Astrocyte (in vitro differentiated cells and primary cell): ENCODE results near the gene CDON. TPM values are rescaled to one million over a fixed set of nuclear protein-coding genes. Genes with fewer than 3 reads are reported as not detected.

ENCODE experiments used
- DNase-seq: peaks from one replicate; pipeline ENCODE4 v3.0.0-alpha.2; 2010; ENCODE audit warnings: low read depth
- FAIRE-seq: peaks from 2 replicates; lab custom pipeline; 2011; peaks lifted over from hg19 to GRCh38; lab: Jason Lieb, UNC
- H2AFZ ChIP-seq: 2 replicates; pipeline ENCODE4 v1.6.0; 2012; ENCODE audit warnings: low read depth, low read length, inconsistent platforms
- H3K27ac ChIP-seq: 2 replicates; pipeline ENCODE4 v1.5.1; 2011; ENCODE audit warnings: low read depth, low read length, inconsistent platforms
- H3K27me3 ChIP-seq: 2 replicates; pipeline ENCODE4 v1.6.0; 2011; ENCODE audit warnings: low read length, inconsistent platforms; ENCODE audit not compliant: insufficient read depth
- H3K36me3 ChIP-seq: 2 replicates; pipeline ENCODE4 v1.5.1; 2011; ENCODE audit warnings: low read length, inconsistent platforms; ENCODE audit not compliant: insufficient read depth
- H3K4me1 ChIP-seq: 2 replicates; pipeline ENCODE4 v1.5.1; 2011; ENCODE audit warnings: low read length, inconsistent platforms; ENCODE audit not compliant: insufficient read depth
- H3K4me2 ChIP-seq: 2 replicates; pipeline ENCODE4 v1.6.0; 2012; ENCODE audit warnings: low read length, inconsistent platforms
- H3K4me3 ChIP-seq: 2 replicates; pipeline ENCODE4 v1.5.1; 2011; ENCODE audit warnings: low read depth, mild to moderate bottlenecking, low read length, inconsistent platforms; ENCODE audit not compliant: insufficient read depth
- H3K79me2 ChIP-seq: 2 replicates; pipeline ENCODE4 v1.6.0; 2012; ENCODE audit warnings: mild to moderate bottlenecking, low read length, inconsistent platforms; ENCODE audit not compliant: insufficient read depth
- H3K9ac ChIP-seq: 2 replicates; pipeline ENCODE4 v1.6.0; 2012; ENCODE audit warnings: mild to moderate bottlenecking, low read length, inconsistent platforms
- H3K9me3 ChIP-seq: 2 replicates; pipeline ENCODE4 v1.5.1; 2012; ENCODE audit warnings: low read depth, mild to moderate bottlenecking, low read length, inconsistent platforms; ENCODE audit not compliant: insufficient read depth
- H4K20me1 ChIP-seq: 2 replicates; pipeline ENCODE4 v1.6.0; 2012; ENCODE audit warnings: low read length, inconsistent platforms; ENCODE audit not compliant: insufficient read depth
- H3K27ac Mint-ChIP-seq: one replicate; pipeline ENCODE4 v1.8.0; 2021; ENCODE audit warnings: mild to moderate bottlenecking, mixed read lengths; ENCODE audit not compliant: unreplicated experiment
- H3K27me3 Mint-ChIP-seq: one replicate; pipeline ENCODE4 v1.8.0; 2021; ENCODE audit warnings: low read depth, mixed read lengths; ENCODE audit not compliant: unreplicated experiment
- H3K36me3 Mint-ChIP-seq: one replicate; pipeline ENCODE4 v1.8.0; 2021; ENCODE audit warnings: low read depth, mixed read lengths; ENCODE audit not compliant: unreplicated experiment
- H3K4me1 Mint-ChIP-seq: one replicate; pipeline ENCODE4 v1.8.0; 2021; ENCODE audit warnings: low read depth, mixed read lengths; ENCODE audit not compliant: unreplicated experiment
- H3K4me3 Mint-ChIP-seq: one replicate; pipeline ENCODE4 v1.8.0; 2021; ENCODE audit warnings: mild to moderate bottlenecking, moderate library complexity, mixed read lengths; ENCODE audit not compliant: unreplicated experiment
- H3K9me3 Mint-ChIP-seq: one replicate; pipeline ENCODE4 v1.8.0; 2021; ENCODE audit warnings: mild to moderate bottlenecking, mixed read lengths; ENCODE audit not compliant: unreplicated experiment
- CTCF ChIP-seq: IDR thresholded peaks from 2 replicates; pipeline ENCODE4 v1.5.1; 2011; ENCODE audit warnings: low read depth, mild to moderate bottlenecking, inconsistent platforms, low read length, moderate library complexity; ENCODE audit not compliant: insufficient read depth
- EZH2 ChIP-seq: IDR thresholded peaks from 2 replicates; pipeline ENCODE4 v1.6.1; 2012; ENCODE audit warnings: mild to moderate bottlenecking, low read length, inconsistent platforms; ENCODE audit not compliant: insufficient read depth
- total RNA-seq: library from RNA; stranded (reverse); gene quantifications from 2 replicates; pipeline ENCODE4 v1.2.1, GENCODE V29; 2021

The CDON gene
- total RNA-seq, 1 donor from 2014 or later, result 15.5 TPM

DNA sequence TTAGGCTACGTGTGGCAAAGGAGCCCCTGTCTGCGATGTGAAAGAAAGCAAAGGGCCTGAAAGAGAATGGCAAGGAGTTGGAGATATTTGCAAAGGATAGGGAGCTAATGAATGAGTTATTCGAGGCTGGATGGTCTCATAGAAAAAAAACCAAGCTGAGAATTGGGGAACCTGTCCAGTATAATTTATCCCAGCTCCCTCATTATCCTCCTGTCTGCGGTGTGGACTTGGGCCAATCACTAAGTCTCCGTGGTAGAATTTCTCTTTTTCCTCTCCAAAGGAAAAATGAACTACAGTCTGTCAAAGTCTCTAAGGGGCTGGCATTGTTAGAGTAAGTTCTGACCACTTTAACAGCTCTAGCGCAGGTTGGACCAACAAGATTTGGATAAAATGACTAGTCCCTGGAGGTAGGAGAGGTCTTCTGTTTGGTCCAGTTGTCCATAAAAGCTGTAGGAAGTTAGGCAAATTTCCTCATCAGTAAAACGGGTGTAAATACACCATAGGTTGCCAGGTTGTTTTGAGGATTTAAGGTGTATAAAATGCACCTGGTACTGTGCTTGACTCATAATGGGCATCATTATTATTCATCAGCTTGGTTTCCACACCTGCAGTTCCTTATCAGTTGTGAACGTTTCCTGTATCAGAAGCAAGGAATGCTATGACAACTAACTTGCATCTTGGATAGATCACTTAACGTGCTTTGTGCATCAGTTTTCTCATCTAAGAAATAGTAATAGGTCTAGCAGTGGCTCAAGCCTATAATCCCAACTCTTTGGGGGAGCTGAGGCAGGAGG lies 10.3 kb upstream of the CDON start:
- H4K20me1 ChIP-seq, result no peaks in the 10 kb centered on the region
- no peaks in the 10 kb centered on the region for H3K79me2 ChIP-seq
- peak; percentile 35 for DNase-seq
- no peaks in the 10 kb centered on the region for H3K9me3 Mint-ChIP-seq
- H3K36me3 ChIP-seq, result no peaks in the 10 kb centered on the region
- H3K4me1 Mint-ChIP-seq, result peaks cover 9% of the 10 kb centered on the region
- no peak for FAIRE-seq
- H3K9ac ChIP-seq, result no peak overlapping the region
- no peak overlapping the region for H2AFZ ChIP-seq
- peaks cover 6% of the 10 kb centered on the region for H3K4me1 ChIP-seq
- peaks cover 5% of the 10 kb centered on the region for H3K27me3 Mint-ChIP-seq
- H3K4me3 ChIP-seq, result no peak overlapping the region
- H3K4me3 Mint-ChIP-seq, result no peak overlapping the region
- H3K4me2 ChIP-seq, result peak overlapping the region; percentile 63
- no peak for TF ChIP-seq CTCF
- no peak for TF ChIP-seq EZH2
- H3K27ac ChIP-seq, result no peak overlapping the region
- no peaks in the 10 kb centered on the region for H3K36me3 Mint-ChIP-seq
- H3K27ac Mint-ChIP-seq, result peak overlapping the region; percentile 54
- H3K9me3 ChIP-seq, result no peaks in the 10 kb centered on the region
- no peaks in the 10 kb centered on the region for H3K27me3 ChIP-seq

DNA sequence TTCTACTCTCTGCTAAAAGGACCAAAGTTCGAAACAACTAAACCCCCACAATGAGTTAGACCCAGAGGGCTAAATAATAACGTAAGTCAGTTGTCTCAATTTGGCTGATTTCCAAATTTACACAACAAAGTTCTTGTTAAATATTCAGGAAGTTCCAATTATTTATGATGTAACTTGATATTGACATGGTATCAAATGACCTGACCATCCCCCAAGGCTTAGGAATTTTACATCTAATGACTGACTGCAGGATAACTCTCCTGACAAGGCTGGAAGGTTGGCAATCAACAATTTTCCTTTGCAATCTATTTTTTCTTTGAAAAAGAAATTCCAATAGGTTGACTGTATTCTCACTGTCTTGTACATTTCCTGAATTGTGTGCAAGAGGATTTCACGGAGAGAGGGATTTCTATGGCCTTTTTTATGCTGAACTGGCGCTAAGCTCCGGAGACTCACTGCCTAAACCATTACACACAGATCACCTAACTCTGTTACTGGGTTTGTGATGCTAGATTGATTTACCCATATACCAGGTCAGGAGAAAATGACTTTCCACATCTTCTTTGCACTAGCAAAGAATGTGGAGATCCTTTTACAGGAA lies 9.6 kb upstream of the CDON start:
- H3K36me3 Mint-ChIP-seq, result no peaks in the 10 kb centered on the region
- H3K9me3 Mint-ChIP-seq, result no peaks in the 10 kb centered on the region
- Histone ChIP-seq H3K79me2 (no peaks in the 10 kb centered on the region), H3K4me3 (no peak overlapping the region), H3K27me3 (no peaks in the 10 kb centered on the region), H3K4me1 (peaks cover 6% of the 10 kb centered on the region), H3K9ac (no peak overlapping the region), H3K36me3 (no peaks in the 10 kb centered on the region), H2AFZ (no peak overlapping the region), H3K4me2 (peak overlapping the region; percentile 63), H3K9me3 (no peaks in the 10 kb centered on the region), H4K20me1 (no peaks in the 10 kb centered on the region), H3K27ac (no peak overlapping the region)
- H3K4me1 Mint-ChIP-seq, result peaks cover 9% of the 10 kb centered on the region
- peak; percentile 45 for DNase-seq
- H3K4me3 Mint-ChIP-seq, result no peak overlapping the region
- H3K27me3 Mint-ChIP-seq, result peaks cover 2% of the 10 kb centered on the region
- H3K27ac Mint-ChIP-seq, result peak overlapping the region; percentile 56
- TF ChIP-seq CTCF (no peak), EZH2 (no peak)
- FAIRE-seq, result no peak

GRCh38 chr11:126063507-126063852 lies 814 bp upstream of the CDON start:
- H3K4me3 ChIP-seq, result no peak overlapping the region
- H3K9me3 ChIP-seq, result no peaks in the 10 kb centered on the region
- no peak for DNase-seq
- no peak for FAIRE-seq
- H3K4me2 ChIP-seq, result peak overlapping the region; percentile 99
- peak overlapping the region; percentile 55 for H2AFZ ChIP-seq
- Mint-ChIP-seq H3K4me3 (peak overlapping the region; percentile 77), H3K36me3 (no peaks in the 10 kb centered on the region), H3K27ac (peak overlapping the region; percentile 60), H3K4me1 (peaks cover 15% of the 10 kb centered on the region), H3K27me3 (no peaks in the 10 kb centered on the region), H3K9me3 (no peaks in the 10 kb centered on the region)
- H3K79me2 ChIP-seq, result no peaks in the 10 kb centered on the region
- no peaks in the 10 kb centered on the region for H3K4me1 ChIP-seq
- no peak overlapping the region for H3K9ac ChIP-seq
- no peak overlapping the region for H3K27ac ChIP-seq
- TF ChIP-seq EZH2 (no peak), CTCF (no peak)
- H4K20me1 ChIP-seq, result no peaks in the 10 kb centered on the region
- H3K36me3 ChIP-seq, result no peaks in the 10 kb centered on the region
- H3K27me3 ChIP-seq, result peaks cover 36% of the 10 kb centered on the region
